HepG2 (cell line): ENCODE results near the gene NRP1.

Experiments used
- CHD2 ChIP-seq: IDR thresholded peaks from 2 replicates; pipeline ENCODE4 v1.6.1; 2011; ENCODE audit warnings: low read depth, low read length, improper control_type of control experiment
- CHD4 ChIP-seq: fragments of 200-600 bp; sonication (generic); IDR thresholded peaks from 2 replicates; pipeline ENCODE4 v1.7.0; 2017; ENCODE audit warnings: mild to moderate bottlenecking, low read length, borderline replicate concordance
- CTCF ChIP-seq: sonication (generic); formaldehyde crosslinking; IDR thresholded peaks from 2 replicates; pipeline ENCODE4 v1.5.0; 2020; ENCODE audit warnings: mild to moderate bottlenecking, missing genetic modification reagents, moderate library complexity
- EZH2 ChIP-seq: conservative IDR thresholded peaks from 2 replicates; pipeline ENCODE4 v1.6.1; 2012; ENCODE audit warnings: mild to moderate bottlenecking, low read depth, low read length, moderate library complexity
- NFE2L1 ChIP-seq: sonication (generic); formaldehyde crosslinking; IDR thresholded peaks from 2 replicates; pipeline ENCODE4 v1.4.0; 2020; ENCODE audit warnings: missing genetic modification reagents, mild to moderate bottlenecking, borderline replicate concordance
- TBX3 ChIP-seq: fragments of 450-650 bp; IDR thresholded peaks from 2 replicates; pipeline ENCODE4 v1.6.1; 2017; ENCODE audit warnings: antibody characterized with exemption, mild to moderate bottlenecking, inconsistent platforms, borderline replicate concordance
- ZBTB33 ChIP-seq: sonication (generic); formaldehyde crosslinking; IDR thresholded peaks from 2 replicates; pipeline ENCODE4 v1.4.0; 2020; ENCODE audit warnings: missing genetic modification reagents
- ZNF557 ChIP-seq: sonication (generic); formaldehyde crosslinking; IDR thresholded peaks from 2 replicates; pipeline ENCODE4 v1.4.0; 2020; ENCODE audit warnings: missing genetic modification reagents

- TF ChIP-seq CHD4 = no peak
- TF ChIP-seq ZNF557 (CRISPR knock-in tag) = no peak
- no peak for TF ChIP-seq TBX3
- TF ChIP-seq ZBTB33 (CRISPR knock-in tag) = peak; percentile 17; the same call in 1 of the 2 replicates
- TF ChIP-seq CTCF (CRISPR knock-in tag) = no peak
- TF ChIP-seq CHD2 = no peak
- no peak for TF ChIP-seq EZH2
- TF ChIP-seq NFE2L1 (CRISPR knock-in tag) = no peak
These were observed at the start of gene NRP1 for GRCh38 chr10:33334153-33334804.
